GM21367 (cell line): ENCODE measurements around the gene ULBP3.
"Not testable (repeated sequence)": the region's sequence is repeated elsewhere in the genome, so short reads cannot be mapped to it uniquely, and the experiment has no call there.

ENCODE experiments used
- ATAC-seq: cut with Tn5 transposase; IDR thresholded peaks from one replicate; pipeline ENCODE4 v1.9.1; 2021; ENCODE audit not compliant: unreplicated experiment

The ULBP3 gene

GRCh38 chr6:150017186-150017521 is 51.8 kb downstream of the ULBP3 start:
- ATAC-seq = not testable (repeated sequence)

GRCh38 chr6:150016324-150017185 is 52.4 kb downstream of the ULBP3 start:
- ATAC-seq = no peak

GRCh38 chr6:150015281-150016001 is 53.5 kb downstream of the ULBP3 start:
- ATAC-seq = not testable (repeated sequence)

GRCh38 chr6:150014623-150015280 is 54.2 kb downstream of the ULBP3 start:
- ATAC-seq = not testable (repeated sequence)

GRCh38 chr6:150013785-150014622 is 54.9 kb downstream of the ULBP3 start:
- not testable (repeated sequence) for ATAC-seq

GRCh38 chr6:150012846-150013784 is 55.8 kb downstream of the ULBP3 start:
- not testable (repeated sequence) for ATAC-seq
